LNCAP (cell line): ENCODE measurements around the gene TRIM71.
A peak's percentile ranks its signal among the peaks of the same experiment; 100 is the strongest.

ENCODE experiments used
- TF ChIP-seq, protein P1 (sequence below): fragments of 450-650 bp; IDR thresholded peaks from 2 replicates; pipeline ENCODE4 v1.5.1; 2017; ENCODE audit warnings: mild to moderate bottlenecking

The TRIM71 gene

DNA sequence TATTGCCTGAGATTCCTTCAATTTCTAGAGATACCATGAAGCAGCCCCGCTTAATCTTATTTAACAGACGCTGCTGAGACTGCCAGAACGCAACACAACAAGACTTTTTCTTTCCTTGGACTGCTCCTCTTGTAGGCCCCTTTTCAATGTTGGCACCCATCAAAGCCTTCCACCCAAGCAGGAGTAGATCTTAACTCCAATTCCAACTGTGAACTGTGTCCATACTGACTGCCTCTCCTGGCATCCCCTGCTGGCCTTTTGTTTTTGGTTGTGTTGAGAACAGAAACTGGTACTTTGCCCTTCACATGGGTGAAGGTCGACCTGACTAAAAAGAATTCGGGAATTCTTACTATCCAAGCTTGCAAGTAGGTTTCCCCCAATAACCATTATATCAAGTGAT lies 50.2 kb downstream of the TRIM71 start:
- TF ChIP-seq, protein P1, sequence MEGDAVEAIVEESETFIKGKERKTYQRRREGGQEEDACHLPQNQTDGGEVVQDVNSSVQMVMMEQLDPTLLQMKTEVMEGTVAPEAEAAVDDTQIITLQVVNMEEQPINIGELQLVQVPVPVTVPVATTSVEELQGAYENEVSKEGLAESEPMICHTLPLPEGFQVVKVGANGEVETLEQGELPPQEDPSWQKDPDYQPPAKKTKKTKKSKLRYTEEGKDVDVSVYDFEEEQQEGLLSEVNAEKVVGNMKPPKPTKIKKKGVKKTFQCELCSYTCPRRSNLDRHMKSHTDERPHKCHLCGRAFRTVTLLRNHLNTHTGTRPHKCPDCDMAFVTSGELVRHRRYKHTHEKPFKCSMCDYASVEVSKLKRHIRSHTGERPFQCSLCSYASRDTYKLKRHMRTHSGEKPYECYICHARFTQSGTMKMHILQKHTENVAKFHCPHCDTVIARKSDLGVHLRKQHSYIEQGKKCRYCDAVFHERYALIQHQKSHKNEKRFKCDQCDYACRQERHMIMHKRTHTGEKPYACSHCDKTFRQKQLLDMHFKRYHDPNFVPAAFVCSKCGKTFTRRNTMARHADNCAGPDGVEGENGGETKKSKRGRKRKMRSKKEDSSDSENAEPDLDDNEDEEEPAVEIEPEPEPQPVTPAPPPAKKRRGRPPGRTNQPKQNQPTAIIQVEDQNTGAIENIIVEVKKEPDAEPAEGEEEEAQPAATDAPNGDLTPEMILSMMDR: no peak

DNA sequence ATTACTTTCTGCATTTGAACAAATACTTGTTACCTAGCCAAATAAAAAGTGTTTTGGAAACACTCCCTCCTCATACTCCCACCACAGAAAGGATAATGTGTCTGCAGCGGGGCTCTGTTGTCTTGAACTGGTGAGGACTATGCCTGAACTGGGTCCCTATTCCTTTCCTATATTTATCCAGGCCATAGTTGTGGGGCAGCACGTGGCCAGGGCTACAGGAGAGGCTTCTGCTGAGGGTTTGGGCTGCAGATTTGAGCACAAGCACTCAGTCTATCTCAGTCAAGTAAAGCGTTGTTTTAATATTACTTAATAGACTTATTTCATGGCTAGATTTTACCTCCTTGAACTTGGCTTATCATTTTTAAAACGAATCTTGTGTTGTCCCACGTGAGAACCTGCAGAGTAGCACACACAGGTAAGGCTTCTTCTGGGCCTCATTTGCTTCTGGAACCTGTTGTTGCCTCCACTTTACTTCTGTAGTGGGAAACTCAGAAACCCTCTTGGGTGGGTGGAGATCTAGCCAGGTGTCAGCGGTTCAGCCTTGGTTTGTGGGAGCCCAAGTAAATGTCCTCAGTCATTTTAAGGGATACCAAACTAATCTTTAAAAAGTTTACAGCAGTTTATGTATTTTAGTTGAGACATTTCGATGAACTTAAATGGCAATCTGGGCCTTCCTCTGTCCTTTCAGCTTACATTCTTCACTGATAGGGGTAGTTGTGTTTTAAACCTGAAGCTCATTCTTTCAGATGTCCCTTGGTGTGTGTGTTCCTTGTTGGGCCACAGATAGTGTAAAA lies 51.1 kb downstream of the TRIM71 start:
- TF ChIP-seq, protein P1: no peak

DNA sequence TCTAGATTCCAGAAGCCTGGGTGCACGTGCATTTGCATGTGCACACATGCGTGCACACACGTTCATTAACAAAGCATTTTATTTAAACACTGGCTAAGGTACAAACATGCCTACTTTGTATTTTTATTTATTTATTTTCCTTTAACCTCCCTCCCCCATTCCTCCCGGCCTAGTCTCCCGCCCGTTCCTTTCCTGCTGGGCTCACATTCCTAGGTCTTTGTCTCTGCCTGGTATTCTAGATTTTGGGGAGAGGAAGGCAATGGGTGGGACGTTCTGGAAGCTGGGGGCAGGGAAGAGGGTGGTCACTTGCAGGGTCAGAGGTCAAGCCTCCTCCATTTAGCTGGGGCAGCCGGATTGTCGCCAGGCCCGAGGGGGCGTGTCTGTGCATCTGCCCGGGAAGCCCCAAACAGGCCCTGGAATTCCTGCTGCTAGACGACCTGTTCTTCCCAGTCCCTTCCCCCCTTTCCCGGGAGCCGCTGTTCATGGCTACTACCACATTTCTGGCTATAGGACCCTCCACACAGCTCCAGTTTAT lies 51.8 kb downstream of the TRIM71 start:
- TF ChIP-seq, protein P1: no peak

DNA sequence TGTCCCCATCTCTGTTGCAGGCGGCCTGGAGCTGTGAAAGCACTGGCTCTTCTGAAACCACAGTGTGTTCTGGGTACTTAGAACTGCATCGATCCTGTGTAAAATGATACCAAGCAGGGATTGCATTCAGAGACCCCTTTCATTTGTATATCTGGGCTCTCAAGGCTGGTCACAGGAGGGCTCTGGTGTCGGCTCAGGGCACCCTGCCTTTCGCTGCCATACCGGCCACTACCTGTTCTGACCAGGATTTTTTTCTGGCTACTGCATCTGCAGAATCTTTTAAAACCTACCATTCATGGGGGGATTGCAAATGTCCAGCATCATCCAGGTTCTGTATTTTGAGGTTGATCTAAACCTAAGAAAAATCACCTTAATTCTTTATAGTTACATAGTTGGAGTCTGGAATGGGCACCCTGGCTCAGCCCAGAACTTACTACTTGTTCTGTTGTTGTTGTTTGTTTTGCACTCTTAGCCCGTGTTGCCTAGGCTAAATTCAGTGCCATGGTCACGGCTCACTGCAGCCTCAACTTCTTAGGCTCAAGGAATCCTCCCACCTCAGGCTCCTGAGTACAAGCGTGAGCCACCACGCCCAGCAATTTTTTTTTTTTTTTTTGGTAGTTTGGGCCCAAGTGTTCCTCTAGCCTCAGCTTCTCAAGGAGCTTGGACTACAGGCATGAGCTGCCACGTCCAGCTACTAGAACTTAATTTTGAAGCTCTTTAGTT lies 52.7 kb downstream of the TRIM71 start:
- TF ChIP-seq, protein P1: no peak

DNA sequence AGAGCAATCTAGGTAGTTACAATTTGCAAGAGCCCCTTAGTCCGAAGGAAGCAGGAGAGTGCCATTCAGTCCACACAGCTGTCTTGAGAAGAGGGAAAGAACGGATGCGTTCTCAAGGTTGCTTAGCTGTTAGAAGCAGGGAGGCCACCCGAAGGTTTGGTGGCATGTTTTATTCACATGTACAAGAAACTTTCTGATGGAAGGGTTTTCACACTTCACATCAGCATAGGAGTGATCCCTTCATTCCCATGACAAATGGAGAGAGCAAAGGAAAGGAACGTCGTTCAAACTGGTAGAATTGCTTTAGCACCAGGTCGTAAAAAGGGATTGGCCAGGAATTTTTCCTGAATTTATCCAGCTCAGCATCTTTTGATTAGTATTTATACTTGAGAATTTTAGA lies 53.5 kb downstream of the TRIM71 start:
- TF ChIP-seq, protein P1: no peak

DNA sequence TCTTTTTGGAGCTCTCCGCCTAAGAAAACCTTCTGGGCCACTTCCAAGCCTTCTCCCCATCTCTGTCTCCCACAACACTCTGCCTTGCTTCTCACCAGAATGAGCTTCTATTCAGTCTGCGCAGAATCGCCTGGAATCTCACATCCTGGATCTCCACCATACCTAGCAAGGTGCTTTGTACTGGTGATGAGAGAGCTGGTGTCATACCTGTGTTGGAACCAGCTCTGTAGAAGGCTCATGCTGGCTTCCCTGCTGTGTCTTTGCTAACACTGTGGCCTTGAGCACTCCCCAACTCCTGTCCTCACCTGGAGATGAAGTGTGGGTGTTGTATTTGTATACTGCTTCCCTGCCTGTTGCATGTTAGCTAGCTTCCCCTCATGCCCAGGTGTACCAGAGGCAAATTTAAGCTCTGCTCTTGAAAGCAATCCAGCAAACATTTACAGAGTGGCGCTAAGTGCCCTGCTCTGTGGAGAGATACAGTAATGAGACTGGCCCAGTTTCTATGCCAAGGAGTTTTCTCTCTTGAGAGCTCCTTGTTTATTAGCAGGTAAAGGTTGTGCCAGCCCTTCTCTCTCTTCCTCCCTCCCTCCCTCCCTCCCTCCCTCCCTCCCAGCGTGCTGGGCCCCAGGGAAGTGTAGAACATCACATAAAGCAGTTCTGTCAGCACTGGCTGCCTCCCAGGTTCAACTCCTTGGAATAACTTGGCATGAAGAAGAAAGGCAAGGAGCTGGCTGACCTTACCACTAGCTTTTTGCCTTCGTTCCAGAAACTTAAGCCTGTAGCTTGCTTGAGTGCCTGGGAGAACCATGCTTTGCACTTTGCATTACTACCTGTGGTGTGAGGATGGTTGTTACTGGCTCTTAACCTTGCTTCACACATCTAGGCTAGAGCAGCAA lies 54.9 kb downstream of the TRIM71 start:
- TF ChIP-seq, protein P1: no peak

DNA sequence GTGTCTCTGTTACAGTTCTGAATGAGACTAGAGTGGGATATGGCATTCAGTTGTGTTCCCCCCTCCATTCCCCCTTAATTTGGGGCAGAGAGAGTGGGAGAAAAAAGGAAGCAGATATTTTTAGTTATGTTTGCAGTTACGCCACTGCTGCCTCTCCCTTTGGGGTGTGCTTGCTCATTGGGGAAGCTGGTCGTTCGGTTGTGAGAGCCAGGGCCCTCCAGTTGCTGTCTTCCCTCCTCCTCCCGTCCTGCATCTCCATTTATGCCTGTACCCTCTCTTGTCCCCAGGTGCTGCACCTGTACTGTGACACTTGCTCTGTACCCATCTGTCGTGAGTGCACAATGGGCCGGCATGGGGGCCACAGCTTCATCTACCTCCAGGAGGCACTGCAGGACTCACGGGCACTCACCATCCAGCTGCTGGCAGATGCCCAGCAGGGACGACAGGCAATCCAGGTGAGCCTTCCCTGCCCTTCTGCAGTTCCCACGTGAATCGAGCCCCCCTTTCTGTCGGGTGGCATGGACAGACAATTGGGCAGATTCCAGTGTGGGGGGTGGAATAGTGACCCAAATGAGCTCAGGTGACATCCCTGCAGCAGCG lies 55.8 kb downstream of the TRIM71 start:
- TF ChIP-seq, protein P1: peak; percentile 54
